Amniotic stem cell (primary cell): ENCODE results near the gene TAAR6.
"Not testable (repeated sequence)": the region's sequence is repeated elsewhere in the genome, so short reads cannot be mapped to it uniquely, and the experiment has no call there.

Experiments used
- DNase-seq: peaks from one replicate; lab custom pipeline; 2025; lab: John Stamatoyannopoulos, UW

The TAAR6 gene, protein sequence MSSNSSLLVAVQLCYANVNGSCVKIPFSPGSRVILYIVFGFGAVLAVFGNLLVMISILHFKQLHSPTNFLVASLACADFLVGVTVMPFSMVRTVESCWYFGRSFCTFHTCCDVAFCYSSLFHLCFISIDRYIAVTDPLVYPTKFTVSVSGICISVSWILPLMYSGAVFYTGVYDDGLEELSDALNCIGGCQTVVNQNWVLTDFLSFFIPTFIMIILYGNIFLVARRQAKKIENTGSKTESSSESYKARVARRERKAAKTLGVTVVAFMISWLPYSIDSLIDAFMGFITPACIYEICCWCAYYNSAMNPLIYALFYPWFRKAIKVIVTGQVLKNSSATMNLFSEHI

DNA sequence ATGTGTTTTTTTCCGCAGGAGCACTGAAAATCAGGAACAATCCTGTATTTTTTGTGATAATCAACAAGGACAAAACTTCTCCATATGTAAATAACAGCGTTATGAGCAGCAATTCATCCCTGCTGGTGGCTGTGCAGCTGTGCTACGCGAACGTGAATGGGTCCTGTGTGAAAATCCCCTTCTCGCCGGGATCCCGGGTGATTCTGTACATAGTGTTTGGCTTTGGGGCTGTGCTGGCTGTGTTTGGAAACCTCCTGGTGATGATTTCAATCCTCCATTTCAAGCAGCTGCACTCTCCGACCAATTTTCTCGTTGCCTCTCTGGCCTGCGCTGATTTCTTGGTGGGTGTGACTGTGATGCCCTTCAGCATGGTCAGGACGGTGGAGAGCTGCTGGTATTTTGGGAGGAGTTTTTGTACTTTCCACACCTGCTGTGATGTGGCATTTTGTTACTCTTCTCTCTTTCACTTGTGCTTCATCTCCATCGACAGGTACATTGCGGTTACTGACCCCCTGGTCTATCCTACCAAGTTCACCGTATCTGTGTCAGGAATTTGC lies at the start of gene TAAR6:
Gene TAAR6, plus strand, starts transcription at position 102 of the 557 bp plus-strand sequence. Its CDS starts 0 bp downstream, at position 102.
- no peak for DNase-seq

DNA sequence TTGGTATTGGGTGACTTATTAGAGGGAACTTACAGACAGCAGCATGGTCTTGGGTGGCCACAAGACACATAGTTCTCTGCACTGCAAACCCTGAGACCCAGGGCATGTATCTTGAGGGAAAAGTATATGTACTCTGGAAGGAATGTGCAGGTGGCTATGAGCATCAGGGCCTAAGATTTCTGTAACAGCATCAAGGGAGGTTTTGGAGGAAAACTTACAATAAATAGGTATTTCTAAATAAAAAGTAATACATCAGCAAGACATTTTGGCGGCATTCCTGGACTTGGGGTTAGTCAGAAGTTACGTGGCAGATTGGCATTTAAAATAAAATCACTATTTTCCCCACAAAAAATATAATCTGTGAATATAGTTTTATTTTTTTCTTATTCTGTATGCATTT lies 49.2 kb upstream of the TAAR6 start:
- DNase-seq = no peak

DNA sequence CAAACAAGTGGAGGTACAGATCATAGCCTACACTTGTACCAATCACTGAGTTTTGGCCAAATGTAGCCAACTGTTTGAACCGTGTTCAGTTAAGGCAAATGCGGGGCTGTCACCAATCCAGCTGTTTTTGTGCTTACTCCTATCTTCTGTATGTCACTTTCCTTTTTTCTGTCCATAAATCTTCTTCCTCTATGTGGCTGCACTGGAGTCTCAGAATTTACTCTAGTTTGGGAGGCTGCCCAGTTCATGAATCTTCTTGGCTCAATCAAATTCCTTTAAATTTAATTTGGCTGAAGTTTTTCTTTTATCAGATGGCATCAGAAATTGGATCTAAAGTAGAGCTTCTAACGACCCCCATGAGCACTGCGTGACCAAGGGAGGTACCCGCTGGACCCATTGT lies 45.5 kb upstream of the TAAR6 start:
- no peak for DNase-seq

DNA sequence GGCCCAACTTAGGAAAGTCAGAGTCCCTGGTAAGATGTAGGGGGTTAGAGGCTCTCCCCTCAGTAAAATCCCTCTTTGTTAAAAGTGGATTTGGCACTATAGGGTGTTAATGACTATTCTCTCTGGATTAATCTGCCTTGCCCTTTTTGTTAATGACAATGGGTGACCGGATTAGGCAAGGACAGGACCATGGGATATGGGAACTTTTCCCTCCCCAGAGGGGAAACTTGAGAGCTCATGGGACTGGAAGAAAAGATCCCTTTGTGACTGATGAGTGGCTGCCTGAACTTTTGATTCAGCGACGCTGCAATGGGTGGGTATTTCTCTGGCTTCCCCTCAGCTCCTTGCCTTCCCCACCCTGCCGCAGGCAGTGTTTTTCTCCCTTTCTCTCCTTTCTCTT lies 44.3 kb upstream of the TAAR6 start:
- no peak for DNase-seq

DNA sequence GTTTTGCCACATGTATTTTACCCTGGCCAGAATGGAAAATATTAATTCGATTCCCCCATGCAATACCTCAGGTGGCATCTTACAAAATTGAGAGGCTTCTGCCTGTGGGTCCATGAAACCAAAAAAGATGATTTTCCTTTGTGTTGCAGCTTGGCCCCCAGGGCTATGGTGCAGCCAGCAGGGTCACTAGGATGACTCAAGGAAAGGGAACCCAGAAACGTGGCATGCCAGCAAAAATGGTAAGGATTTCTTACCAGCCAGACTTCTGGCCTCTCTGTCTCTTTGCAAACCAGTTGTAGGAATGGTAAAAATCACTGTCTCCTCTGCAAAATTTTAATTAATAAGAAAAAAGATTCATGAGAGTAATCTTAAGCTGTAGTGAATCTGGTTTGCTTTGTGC lies 43.7 kb upstream of the TAAR6 start:
- no peak for DNase-seq

DNA sequence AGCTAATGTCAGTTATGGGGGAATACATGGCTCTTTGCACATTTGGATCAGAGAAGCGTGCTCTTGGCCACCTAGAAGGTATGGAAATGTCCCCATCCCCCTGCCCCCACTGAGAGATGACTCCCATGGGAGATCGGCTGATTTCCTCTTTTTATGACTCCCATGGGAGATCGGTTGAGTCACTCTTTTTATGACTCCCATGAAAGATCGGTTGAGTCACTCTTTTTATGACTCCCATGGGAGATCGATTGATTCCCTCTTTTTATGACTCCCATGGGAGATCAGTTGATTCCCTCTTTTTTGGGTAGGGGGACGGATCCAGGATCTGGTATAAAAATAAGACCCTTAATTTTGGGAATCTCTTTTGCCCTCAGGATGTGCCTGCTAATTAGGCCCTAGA lies 42.3 kb upstream of the TAAR6 start:
- no peak for DNase-seq

DNA sequence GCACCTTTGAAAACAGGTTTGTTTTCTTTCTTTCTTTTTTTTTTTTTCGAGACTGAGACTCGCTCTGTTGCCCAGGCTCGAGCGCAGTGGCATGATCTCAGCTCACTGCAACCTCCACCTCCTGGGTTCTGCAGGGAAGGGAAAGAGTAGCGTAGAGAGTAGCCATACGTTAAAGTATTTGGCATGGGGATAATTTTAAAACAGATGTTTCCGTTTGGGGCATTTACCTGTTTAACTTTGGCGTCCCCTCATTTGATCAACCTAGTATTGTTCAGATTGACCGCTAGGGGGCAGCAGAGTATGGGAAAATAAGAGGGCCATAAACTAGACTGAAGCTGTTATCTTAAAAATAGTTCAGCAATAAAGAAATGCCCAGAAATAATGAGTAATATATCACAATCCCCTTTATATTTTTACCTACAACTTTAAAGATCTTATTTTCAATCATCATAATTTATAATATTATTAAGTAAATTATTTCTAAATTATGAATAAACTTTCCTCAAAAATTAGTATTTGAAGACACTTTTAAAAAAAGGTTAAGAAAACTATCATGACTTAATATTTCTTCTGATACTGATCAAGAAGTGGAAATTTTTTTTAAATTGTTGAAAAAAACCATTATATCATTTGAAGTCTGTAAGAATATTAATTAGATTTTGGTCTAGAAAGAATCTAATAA lies 39.7 kb upstream of the TAAR6 start:
- DNase-seq = peak; percentile 31

DNA sequence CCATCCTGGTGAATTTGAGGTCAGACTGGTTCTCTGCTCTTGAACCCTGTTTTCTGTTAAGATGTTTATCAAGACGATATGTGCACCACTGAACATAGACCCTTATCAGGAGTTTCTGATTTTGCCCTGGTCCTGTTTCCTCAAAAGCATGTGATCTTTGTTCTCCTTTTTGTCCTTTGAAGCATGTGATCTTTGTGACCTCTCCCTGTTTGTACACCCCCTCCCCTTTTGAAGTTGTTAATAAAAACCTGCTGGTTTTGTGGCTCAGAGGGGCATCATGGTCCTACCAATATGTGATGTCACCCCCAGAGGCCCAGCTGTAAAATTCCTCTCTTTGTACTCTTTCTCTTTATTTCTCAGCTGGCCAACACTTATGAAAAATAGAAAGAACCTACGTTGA lies 35.6 kb upstream of the TAAR6 start:
- DNase-seq = not testable (repeated sequence)

DNA sequence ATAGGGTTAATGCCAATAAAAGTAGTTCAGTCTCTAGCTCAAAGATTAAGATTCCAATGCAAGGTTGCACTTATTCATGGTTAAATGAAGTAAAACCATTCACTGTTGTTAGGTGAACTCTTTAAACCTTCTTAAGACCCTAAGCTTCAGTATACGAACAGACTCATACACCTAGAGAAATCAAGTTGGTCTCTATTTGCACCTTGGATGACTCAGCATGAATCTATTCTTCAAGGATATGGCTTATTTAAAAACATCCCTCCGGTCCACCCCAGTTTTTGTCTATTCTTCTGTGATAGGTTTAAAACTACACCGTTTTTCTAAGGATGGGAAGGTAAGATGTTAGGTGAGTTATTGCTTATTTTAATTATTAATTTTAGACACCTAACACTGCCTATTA lies 33.0 kb upstream of the TAAR6 start:
- DNase-seq = no peak

DNA sequence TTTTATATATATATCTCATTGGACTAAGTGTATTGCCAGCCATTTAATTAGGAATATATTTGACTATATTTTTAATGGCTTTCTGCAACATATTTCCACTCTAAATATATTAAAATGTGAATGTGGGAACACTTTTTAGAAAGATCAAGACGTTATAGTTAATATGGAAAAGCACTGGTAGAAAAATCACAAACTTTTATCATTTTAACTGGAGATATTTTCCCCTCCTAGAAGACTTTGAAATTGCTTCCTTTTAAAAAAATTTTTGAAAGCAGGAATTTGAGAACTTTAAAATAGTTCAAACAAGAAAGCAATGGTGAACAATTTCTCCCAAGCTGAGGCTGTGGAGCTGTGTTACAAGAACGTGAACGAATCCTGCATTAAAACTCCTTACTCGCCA lies 32.1 kb upstream of the TAAR6 start, which contains the start of gene TAAR9:
Gene TAAR9, plus strand, starts transcription at position 301 of the 400 bp plus-strand sequence. Its CDS starts 13 bp downstream, at position 314.
- DNase-seq = no peak

DNA sequence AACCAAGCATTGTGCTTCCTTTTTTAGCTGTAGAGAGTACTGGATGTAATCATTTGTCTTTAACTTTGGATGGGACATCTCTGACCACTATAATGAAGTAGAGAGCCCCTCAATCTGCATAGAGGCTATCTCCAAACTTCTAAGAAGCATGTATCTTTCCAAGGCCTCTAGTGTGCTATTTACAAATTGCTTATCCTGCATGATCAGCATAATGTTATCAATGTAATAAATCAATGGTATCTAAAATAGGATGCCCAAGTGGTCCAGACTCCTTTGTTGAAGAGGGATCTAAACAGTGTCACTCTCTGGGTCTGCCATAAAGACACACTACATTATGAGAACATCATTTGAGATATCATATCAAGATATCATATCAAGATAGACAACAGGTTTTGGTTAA lies 25.3 kb upstream of the TAAR6 start:
- DNase-seq = no peak

DNA sequence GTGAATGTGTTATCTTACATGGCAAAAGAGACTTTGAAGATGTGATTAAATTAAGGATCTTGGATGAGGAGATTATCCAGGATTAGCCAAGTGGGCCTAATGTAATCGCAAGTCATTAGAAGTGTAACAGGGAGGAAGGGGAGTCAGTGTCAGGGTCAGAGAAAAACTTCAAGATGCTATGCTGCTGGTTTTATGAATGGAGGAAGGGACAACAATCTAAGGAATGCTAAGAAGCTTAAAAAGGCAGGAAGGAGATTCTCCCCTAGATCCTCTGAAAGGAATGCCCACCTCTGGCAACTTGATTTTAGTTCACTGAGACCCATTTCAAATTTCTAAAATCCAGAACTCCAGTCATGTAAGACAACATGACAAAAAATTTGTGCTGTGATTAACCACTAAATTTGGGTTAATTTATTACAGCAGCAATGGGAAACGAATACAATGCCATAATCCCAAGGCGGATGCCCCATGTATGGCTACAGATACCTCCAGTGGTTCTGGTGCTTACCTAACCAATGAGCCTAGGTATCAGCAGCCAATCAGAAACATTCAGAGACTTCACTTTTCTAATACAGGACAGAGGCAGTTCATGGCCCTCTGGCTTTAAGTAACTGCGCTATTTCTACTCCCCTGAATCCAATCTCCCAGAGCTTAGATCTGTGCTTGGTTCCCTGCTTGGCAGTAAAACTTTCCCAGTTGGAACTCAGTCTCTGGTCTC lies 21.2 kb upstream of the TAAR6 start:
- DNase-seq = no peak

DNA sequence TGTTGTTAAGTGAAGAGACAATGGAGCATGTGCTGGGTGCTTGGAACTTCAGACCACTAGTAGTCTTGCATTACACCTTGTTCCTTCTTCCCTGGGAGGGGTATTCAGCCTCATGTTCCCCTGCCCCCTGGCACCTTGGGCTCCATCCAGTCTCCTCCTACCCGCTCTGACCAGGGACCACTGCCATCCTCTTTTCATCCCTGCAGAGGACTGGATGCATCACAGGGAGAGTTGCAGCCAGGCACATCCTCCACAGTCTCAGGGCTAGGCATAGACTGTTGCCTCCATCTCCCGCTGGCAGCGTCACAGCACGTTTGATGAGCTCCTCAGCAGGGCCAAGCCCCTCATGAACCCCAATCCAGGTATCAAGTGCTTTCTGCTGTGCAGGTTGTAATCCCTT lies 18.9 kb upstream of the TAAR6 start:
- no peak for DNase-seq

DNA sequence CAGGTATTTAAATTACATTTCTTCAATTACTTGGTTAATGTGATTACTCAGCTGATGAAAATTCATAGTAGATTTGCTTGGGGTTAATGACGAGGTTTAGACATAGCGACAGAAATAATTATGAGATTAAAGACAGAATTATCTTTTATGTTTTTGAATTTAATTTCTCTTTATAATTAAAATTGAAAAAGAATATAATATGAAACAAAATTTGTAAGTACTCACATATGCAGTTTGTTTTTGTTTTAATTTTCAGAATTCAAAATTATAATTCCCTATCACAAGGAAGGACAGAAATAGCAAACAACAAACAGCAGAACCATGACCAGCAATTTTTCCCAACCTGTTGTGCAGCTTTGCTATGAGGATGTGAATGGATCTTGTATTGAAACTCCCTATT lies 17.8 kb upstream of the TAAR6 start, which contains the start of gene TAAR8:
Gene TAAR8, plus strand, starts transcription at position 301 of the 400 bp plus-strand sequence. Its CDS starts 21 bp downstream, at position 322.
- DNase-seq = no peak

DNA sequence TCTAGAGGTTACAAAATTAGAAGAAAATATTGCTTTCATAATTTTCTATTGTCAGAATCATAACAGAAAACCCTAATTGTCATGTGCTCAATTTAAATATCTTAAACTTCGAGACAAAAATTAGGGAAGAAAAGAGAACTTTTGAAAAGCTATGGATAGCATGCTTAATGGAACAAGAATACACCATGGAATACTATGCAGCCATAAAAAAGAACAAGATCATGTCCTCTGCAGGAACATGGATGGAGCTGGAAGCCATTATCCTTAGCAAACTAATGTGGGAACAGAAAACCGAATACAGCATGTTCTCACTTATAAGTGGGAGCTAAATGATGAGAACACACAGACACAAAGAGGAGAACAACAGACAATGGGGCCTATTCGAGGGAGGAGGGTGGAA lies 10.0 kb upstream of the TAAR6 start:
- DNase-seq = not testable (repeated sequence)

DNA sequence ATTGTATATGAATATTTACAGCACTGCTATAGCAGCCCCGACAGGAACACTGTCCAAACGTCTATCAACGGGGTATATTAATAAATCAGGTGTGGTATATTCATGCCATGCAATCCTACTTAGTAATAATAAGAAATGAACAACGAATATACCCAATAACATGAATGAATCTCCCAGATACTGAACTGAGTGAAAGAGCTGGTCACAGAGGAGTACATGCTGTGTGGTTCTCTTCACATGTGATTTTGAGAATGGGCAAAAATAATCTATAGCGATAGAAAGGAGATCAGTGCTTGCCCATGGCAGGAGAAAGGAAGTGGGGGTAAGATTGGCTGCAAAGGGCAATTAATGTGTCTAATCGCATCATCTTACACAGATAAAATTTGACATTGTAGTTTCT lies 3.7 kb upstream of the TAAR6 start:
- no peak for DNase-seq

DNA sequence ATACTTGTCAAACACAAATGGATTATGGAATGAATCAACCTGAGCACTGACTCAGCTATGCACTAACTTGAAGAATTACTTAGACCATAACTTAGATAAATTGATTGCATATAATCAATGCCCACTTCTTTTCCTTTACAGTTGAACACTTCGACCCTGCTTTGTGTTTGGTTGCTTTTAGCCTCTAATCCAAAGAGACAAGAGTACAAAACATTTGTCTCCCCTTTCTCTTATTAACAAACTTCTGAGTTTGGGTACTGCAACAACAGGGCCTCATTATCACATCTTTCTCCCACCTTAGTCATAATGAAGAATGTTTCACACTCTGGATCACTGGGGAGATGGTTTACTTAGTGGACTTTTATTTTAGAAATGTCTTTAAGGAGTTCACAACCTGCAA lies 2.6 kb upstream of the TAAR6 start:
- DNase-seq = no peak

DNA sequence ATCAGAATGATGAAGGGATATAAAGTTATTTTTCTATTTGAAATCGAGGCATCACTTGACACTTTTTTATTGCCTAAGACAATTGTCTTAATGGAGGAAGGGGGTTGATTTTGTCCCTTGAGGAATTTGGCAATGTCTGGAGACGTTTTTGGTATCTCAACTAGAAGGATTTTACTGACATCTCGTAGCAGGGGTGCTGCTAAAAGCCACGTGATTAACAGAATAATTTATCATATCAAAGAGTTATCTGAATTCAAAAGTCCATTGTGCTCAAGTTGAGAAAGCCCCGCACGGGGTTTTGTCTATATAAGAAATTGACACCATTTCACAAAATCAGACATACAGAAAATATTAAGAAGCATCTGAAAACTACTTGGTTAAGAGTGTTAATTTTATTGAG lies 1.5 kb upstream of the TAAR6 start:
- DNase-seq = no peak

DNA sequence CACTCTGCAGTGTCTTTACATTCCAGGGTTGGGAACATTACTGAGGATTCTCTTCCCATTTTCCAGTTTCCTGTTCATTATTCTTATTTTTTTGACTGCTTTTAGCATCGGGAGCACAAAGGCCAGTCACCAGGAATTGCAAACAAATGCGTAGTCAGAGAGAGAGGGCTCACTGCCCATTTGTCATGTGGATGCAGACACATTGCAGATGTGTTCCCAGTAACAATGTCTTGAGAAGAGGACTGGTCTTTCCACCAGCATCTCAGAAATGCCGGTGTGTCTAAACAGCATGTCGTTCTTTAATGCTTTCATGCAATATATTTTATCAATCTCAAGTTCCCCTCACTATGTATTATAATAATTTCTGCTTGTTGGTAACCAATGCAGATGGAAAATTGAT lies 952 bp upstream of the TAAR6 start:
- DNase-seq = no peak

DNA sequence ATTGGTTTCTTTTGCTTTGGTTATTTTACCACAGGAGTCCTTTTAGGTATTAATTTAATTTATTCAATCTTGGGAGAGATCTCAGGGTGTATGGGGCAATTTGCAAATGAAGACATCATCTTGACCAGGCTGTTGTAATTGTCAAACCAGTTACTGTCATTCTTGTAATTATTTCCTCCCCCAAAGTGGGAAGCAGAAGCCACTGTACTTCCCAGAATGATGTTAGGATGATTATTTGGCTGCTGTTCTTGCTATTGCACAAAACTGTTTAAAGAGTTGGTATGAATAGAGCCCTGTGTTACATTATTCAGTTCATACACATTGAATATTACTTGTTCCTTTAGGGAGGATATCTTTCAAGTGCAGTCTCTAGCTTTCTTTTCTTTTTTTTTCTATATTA lies 1.7 kb downstream of the TAAR6 start:
- DNase-seq = no peak

DNA sequence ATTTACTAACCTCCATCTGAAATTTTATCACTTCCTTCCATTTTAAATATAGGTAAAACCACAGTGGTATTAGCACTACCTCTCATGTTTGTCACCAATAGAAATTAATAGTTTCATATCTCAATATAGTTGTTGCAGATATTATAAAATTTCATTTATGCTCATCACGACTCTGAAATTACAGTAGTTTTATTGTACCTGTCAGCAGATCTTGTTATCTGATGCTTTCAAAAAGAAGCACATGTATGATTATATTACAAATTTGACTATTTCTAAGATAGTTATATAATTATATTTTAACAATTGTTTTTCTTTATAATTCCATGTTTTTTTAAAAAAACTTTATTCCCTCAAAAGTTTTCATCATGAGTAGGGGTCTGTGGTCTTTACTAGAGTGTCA lies 14.6 kb downstream of the TAAR6 start:
- DNase-seq = no peak

DNA sequence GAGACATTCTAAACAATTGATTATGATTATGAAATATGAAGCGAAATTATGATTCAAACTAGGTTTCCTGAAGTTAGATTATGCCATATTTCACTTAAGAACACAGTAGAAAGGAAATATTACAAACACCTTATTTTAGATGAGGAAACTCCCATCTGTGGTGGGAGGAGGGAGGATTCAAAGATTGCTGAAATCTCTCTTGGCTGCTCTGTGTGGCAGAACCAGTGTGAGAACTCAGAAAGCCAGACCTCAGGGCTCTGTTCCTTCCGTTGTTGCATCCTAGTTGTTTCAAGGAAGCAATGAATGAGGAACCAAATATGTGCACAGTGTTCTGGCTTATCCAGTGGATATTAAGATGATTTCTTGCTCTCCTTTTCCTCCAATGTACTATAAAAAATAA lies 17.3 kb downstream of the TAAR6 start:
- DNase-seq = no peak

DNA sequence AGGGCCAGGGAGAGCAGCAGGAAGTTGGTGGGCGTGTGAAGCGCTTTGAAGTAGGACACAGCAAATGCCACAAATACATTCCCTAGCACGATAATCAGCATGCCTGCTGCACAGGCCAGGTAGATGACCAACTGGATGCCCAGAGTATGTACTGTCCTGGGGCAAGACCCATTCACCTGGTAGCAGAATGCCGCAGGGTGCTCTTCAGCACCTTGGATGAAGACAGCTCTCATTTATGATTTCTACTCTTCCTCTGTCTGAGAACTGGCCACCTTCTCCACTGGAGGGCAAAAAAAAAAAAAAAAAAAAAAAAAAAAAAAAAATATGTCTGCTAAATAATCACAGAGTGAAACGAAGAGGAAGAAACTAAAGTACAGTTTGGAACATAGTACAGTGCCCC lies 19.3 kb downstream of the TAAR6 start, which contains the start of gene TAAR5:
Gene TAAR5, minus strand, starts transcription at position 288 of the 400 bp plus-strand sequence. Its CDS starts 55 bp downstream, at position 233.
- no peak for DNase-seq
